Left forelimb (tissue), 1 donor: ENCODE measurements around the gene AKAP8L.
"Not testable (repeated sequence)": the region's sequence is repeated elsewhere in the genome, so short reads cannot be mapped to it uniquely, and the experiment has no call there.

Experiments used
- DNase-seq: peaks from one replicate; pipeline ENCODE4 v3.0.0-alpha.2; 2018; ENCODE audit warnings: low spot score

Gene AKAP8L

DNA sequence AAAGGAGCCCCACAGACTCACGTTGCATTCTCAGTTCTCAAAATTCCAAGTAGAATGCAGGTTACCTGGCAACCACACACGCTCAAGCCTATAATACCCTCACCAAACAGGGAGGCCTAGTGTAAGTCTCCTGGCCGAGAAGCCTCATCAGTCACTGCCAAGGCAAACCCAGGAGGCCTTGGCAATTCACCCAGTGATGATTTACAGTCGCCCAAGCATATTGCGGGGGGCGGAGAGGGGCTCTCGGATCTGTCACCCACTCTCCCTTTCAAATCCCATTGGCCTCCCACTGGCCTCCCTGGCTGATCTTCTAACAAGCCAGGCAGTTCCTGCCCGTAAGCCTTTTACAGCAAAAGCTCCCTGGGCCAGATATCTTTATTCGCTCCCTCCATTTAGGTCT, 1.1 kb downstream of the AKAP8L start:
- DNase-seq = no peak

DNA sequence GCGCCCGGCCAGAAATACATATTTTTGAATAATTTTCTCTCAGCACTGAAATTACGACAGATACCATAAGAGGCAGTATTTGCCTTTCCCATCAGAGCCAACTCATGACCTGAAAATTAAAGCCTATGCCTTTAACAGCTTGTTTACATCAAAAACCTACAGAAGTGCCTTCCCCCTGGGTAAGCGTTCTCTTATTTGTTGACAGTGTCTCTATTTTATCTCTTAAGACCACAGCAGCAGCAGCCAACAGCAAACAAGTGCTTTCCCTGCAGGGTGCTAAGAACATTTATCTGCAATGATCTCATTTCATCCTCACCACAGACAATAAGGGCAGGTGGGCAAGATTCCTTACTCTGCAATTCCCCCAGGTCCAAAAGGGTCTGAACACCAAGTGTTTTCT, 6.0 kb downstream of the AKAP8L start:
- no peak for DNase-seq

GRCh38 chr19:15411351-15411750, 7.4 kb downstream of the AKAP8L start:
- not testable (repeated sequence) for DNase-seq

DNA sequence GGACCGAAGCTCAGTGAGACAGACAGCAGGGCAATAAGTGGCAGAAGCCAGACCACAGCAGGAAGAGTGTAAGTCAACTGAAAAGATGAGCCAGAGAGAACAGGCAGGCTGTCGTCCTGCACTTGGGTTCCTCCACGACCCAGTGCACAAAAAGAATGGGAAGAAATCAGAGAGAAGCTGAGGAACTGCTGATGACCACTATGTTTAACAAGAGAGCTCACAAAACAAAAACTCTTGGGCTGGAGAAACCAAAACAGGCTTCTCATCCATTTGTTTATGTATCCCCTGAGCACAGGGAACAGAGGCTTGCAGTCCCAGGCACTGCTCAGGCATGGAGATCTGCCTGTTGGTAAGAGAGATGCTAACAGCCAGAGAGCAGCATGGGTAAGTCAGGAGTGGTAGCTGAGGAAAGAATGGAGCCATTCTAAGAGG, 14.0 kb downstream of the AKAP8L start:
- no peak for DNase-seq

GRCh38 chr19:15404097-15404779, 14.6 kb downstream of the AKAP8L start:
- DNase-seq = no peak

- DNase-seq = no peak
These were observed 15.6 kb downstream of the AKAP8L start for GRCh38 chr19:15403151-15403531.

- no peak for DNase-seq
These were observed 16.2 kb downstream of the AKAP8L start for GRCh38 chr19:15402411-15403150.

DNA sequence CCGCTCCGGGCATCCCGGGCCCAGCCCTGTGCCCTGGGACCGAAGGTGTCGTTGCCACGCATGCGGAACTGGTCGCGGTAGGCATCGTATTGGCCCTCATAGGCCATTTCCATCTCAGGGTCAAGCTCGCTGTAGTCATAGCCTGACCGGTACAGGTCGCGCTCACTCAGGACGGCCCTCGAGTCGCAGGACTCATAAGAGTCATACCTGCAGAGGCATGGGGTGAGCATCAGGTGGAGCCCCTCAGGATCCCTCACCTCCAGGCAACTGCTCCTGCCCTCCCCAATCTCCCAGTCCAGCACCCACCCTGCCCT, 17.4 kb downstream of the AKAP8L start:
- DNase-seq = no peak

GRCh38 chr19:15400521-15401396, 18.0 kb downstream of the AKAP8L start:
- DNase-seq = no peak

GRCh38 chr19:15399635-15400034, 19.2 kb downstream of the AKAP8L start:
- no peak for DNase-seq

GRCh38 chr19:15399234-15399515, 19.6 kb downstream of the AKAP8L start:
- DNase-seq = no peak

DNA sequence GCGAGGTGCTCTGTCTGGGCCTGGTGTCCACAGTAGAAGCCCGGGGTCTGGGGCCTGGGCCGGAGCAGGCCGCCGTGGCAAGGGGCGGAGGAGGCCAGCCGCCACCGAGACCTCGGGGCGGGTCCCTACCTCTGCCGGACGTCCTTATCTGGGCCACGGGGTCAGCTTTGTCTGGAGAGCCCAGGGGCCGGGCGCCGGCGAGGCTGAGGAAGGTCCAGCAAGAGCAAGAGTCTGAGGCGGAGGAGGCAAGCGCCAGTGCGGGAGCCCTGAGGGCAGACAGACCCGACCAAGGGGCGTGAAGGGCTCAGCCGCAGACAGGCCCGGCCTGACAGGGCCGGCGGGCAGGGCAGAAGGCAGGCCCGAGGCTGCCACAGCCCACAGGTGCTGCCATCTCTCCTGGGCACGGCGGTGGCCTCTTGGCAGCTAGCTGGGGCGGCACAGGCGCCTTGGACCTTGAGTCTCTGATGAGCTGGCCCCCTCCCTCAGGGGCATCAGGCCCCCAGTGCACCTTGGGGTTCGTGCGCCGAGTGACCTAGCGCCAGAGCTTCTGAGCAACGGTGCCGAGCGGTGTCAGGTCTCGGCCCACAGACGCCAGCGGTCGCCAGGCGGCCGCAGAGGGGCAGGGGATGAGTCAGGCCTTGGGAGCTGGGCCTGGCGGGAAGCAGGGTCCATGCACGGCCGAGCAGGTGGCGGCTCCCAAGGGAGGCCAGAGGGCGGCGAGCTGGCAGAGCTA, 20.1 kb downstream of the AKAP8L start:
- no peak for DNase-seq

GRCh38 chr19:15397782-15398181, 21.0 kb downstream of the AKAP8L start:
- no peak for DNase-seq

DNA sequence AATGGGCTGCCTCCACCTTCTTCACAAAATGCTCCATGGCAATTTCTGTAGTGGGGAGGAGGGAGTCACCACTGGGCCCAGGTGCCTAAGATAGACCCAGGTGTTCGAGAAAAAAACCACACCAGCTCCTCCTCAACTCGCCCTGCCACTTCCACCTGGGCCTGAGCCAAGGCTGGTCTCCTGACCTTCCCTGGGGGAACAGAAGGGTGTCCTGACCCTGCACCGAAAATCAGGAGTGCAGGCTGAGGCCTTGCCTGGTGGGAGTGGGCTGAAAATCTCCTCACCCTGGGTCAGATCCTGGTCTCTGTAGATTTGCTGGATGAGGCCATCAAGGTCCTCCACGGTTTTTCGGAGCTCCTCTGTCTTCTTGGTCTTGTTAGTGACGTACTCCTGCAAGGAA, 21.6 kb downstream of the AKAP8L start:
- DNase-seq = no peak

- no peak for DNase-seq
These were observed 22.4 kb downstream of the AKAP8L start for GRCh38 chr19:15396436-15396835.

- DNase-seq = not testable (repeated sequence)
These were observed 23.5 kb downstream of the AKAP8L start for GRCh38 chr19:15395251-15395650.

DNA sequence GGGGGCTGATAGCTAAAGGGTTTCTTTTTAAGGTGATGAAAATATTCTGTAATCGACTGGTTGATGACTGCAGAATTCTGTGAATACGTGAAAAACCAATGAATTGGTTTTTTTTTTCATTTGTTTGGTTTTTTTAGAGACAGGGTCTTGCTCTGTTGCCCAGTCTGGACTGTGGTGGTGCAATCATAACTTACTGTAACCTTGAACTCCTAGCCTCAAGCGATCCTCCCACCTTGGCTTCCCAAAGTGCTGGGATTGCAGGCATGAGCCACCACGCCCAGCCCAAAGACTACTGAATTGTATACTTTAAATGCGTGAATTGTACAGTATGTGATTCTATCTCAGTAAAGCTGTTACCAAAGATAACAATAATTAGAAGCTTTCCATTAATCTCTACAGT, 24.4 kb downstream of the AKAP8L start:
- no peak for DNase-seq

- DNase-seq = no peak
These were observed 24.8 kb downstream of the AKAP8L start for GRCh38 chr19:15393963-15394362.

GRCh38 chr19:15390814-15391213, 28.0 kb downstream of the AKAP8L start:
- no peak for DNase-seq

- DNase-seq = no peak
These were observed 36.9 kb downstream of the AKAP8L start for GRCh38 chr19:15381864-15382263.

DNA sequence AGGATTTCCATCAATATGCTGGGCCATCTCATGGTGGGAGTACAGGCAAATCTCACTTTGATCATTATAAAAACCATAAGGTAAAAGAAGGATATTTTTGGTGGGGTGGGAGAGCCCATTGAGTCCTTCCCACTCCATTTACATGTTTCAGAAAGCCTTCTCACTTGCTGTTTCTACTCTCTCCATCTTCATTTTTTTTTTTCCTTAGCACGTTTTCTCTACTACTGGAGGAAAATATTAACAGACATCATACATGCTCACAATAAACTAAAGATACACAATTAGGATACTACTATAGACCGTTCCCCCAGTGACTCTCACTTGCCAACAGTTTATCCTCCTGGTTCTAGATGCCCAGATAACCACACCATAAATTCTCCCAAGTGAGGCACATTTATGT, 37.4 kb downstream of the AKAP8L start:
- no peak for DNase-seq

DNA sequence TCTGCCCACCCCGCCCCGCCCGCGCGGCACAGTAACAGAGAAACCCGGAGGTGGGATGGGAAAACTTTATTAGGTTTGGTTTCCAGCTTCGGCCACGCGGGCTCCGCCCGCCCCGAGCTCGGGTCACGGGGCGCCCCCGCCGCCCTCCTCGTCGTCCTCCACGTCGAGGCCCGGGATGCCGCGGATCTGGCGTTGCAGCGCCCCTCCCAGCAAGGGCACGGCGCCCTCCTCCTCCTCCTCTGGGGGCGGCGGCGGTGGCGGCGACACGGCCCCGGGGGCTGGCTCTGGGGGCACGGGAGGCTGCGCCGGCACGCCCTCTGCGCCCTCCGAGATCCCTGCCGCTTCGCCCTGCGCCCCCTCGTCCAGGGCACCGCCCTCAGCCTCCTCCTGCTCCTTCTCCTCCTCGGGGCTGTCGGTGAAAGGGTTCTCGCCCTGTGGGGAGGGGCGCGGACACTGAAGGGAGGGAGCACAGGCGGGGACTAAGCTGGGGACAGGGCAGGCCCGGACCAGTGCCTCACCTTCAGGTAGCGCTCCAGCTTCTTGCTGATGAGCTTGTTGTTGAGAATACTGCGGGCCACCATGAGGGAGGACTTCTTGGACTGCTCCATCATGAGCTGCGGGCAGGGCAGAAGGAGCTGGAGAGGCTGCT, 38.7 kb downstream of the AKAP8L start:
- no peak for DNase-seq
